HCT116 (cell line): Measurements from ENCODE around the gene SLC4A5. TPM values are rescaled to one million over a fixed set of nuclear protein-coding genes. Genes with fewer than 3 reads are reported as not detected.
A peak's percentile ranks its signal among the peaks of the same experiment; 100 is the strongest.

Experiments
- ATAC-seq: fragments of 200-7000 bp; cut with Tn5 transposase; 2 replicates; pipeline ENCODE4 v1.9.1; 2020; ENCODE audit warnings: mild to moderate bottlenecking, moderate library complexity
- BruUV-seq: library from RNA; stranded (reverse); fragments of 400-500 nt; replicated peaks from 2 replicates; lab custom pipeline; 2021; lab: Mats Ljungman, UMichigan
- CTCF ChIA-PET: fragments of 300-600 bp; sonication (Branson Sonifier 250); formaldehyde crosslinking; loops from one replicate; lab custom pipeline; 2021; ENCODE audit warnings: antibody characterized with exemption; lab: Charles Lee
- POLR2A ChIA-PET: fragments of 300-600, 350-600 bp; sonication (Branson Sonifier 250); formaldehyde crosslinking; loops from one replicate; lab custom pipeline; 2021; ENCODE audit warnings: antibody characterized with exemption; lab: Charles Lee
- RAD21 ChIA-PET, 2 experiments: fragments of 300-600 bp; sonication (Branson Sonifier 250); formaldehyde crosslinking; loops; one replicate each; lab custom pipeline; 2023; ENCODE audit warnings: low total read pairs in 2 of 2; ENCODE audit not compliant: uncharacterized antibody in 2 of 2, unreplicated experiment in 2 of 2, low non-redundant PET in 1 of 2; lab: Charles Lee
- DNase-seq: peaks from one replicate; pipeline ENCODE4 v3.0.0-alpha.2; 2010; ENCODE audit warnings: low read depth, low spot score
- H2AFZ ChIP-seq: fragments of 200-600 bp; shearing (Covaris generic), sonication (generic); 2 replicates; pipeline ENCODE4 v1.6.1; 2017; ENCODE audit warnings: low read depth, mixed run types, mixed read lengths, antibody characterized with exemption, low read length; ENCODE audit not compliant: poor library complexity, severe bottlenecking
- H3K27ac ChIP-seq: 2 replicates; pipeline ENCODE4 v1.5.1; 2012; ENCODE audit warnings: low read depth, low read length
- H3K27me3 ChIP-seq: fragments of 200-600 bp; sonication (generic); 2 replicates; pipeline ENCODE4 v1.6.1; 2016; ENCODE audit warnings: mixed run types, low read length, mixed read lengths; ENCODE audit not compliant: insufficient read depth
- H3K36me3 ChIP-seq, 2 experiments: fragments of 200-500 bp in 1 of 2; fragments of 200-600 bp in 1 of 2; sonication (Bioruptor generic) in 1 of 2; sonication (generic) in 1 of 2; 2 replicates each; pipeline versions ENCODE4 v1.5.1 to v1.6.1; 2014 to 2016; ENCODE audit warnings: low read length in 2 of 2, inconsistent platforms in 1 of 2, mixed read lengths in 1 of 2, mixed run types in 1 of 2; ENCODE audit not compliant: insufficient read depth in 2 of 2, control insufficient read depth in 1 of 2
- H3K4me1 ChIP-seq, 2 experiments: fragments of 200-600 bp in 1 of 2; sonication (generic) in 1 of 2; 2 replicates each; pipeline versions ENCODE4 v1.5.1 to v1.6.1; 2012 to 2017; ENCODE audit warnings: low read length in 2 of 2, inconsistent platforms in 1 of 2, mild to moderate bottlenecking in 1 of 2, mixed read lengths in 1 of 2, mixed run types in 1 of 2, moderate library complexity in 1 of 2; ENCODE audit not compliant: insufficient read depth in 2 of 2, control insufficient read depth in 1 of 2
- H3K4me2 ChIP-seq: fragments of 200-600 bp; sonication (generic); 2 replicates; pipeline ENCODE4 v1.6.1; 2017; ENCODE audit warnings: mixed run types, low read length, mixed read lengths
- H3K4me3 ChIP-seq, 2 experiments: fragments of 200-600 bp in 1 of 2; sonication (generic) in 1 of 2; replicated peaks in 1 of 2; 2 replicates each; pipeline ENCODE4 v1.5.1; 2011 to 2016; ENCODE audit warnings: low read length in 2 of 2, control low read depth in 1 of 2, low read depth in 1 of 2, mild to moderate bottlenecking in 1 of 2, mixed read lengths in 1 of 2, mixed run types in 1 of 2
- H3K79me2 ChIP-seq: fragments of 200-600 bp; sonication (generic); 2 replicates; pipeline ENCODE4 v1.6.1; 2017; ENCODE audit warnings: mild to moderate bottlenecking, mixed run types, low read length, moderate library complexity, mixed read lengths; ENCODE audit not compliant: insufficient read depth
- H3K9ac ChIP-seq: fragments of 200-600 bp; sonication (generic); 2 replicates; pipeline ENCODE4 v1.6.1; 2016; ENCODE audit warnings: low read length, mixed read lengths
- H3K9me2 ChIP-seq: fragments of 200-600 bp; sonication (generic), shearing (Covaris generic); 2 replicates; pipeline ENCODE4 v1.6.1; 2017; ENCODE audit warnings: mixed run types, mild to moderate bottlenecking, moderate library complexity; ENCODE audit not compliant: insufficient read depth
- H3K9me3 ChIP-seq, 2 experiments: fragments of 200-500 bp in 1 of 2; fragments of 200-600 bp in 1 of 2; sonication (Bioruptor generic) in 1 of 2; sonication (generic) in 1 of 2; 2 replicates each; pipeline ENCODE4 v1.6.1; 2014 to 2017; ENCODE audit warnings: low read length in 2 of 2, mixed read lengths in 2 of 2, inconsistent platforms in 1 of 2, low read depth in 1 of 2, mild to moderate bottlenecking in 1 of 2, mixed run types in 1 of 2, moderate library complexity in 1 of 2; ENCODE audit not compliant: control insufficient read depth in 1 of 2, insufficient read depth in 1 of 2
- H4K20me1 ChIP-seq: fragments of 200-600 bp; sonication (generic), shearing (Covaris generic); 2 replicates; pipeline ENCODE4 v1.6.1; 2017; ENCODE audit warnings: mixed run types, mild to moderate bottlenecking, moderate library complexity; ENCODE audit not compliant: insufficient read depth
- CBX3 ChIP-seq: IDR thresholded peaks from 2 replicates; pipeline ENCODE4 v1.6.1; 2012; ENCODE audit warnings: low read depth
- CTCF ChIP-seq, 3 experiments: fragments of 200-600 bp in 1 of 3; sonication (generic) in 1 of 3; IDR thresholded peaks in 2 of 3; conservative IDR thresholded peaks in 1 of 3; 2 replicates each; pipeline ENCODE4 v1.5.1; 2012 to 2017; ENCODE audit warnings: low read depth in 2 of 3, low read length in 2 of 3, antibody characterized with exemption in 1 of 3, borderline replicate concordance in 1 of 3, control low read depth in 1 of 3, mild to moderate bottlenecking in 1 of 3, mixed read lengths in 1 of 3, mixed run types in 1 of 3, moderate library complexity in 1 of 3; ENCODE audit not compliant: insufficient read depth in 1 of 3
- EGR1 ChIP-seq: IDR thresholded peaks from 2 replicates; pipeline ENCODE4 v1.6.1; 2012; ENCODE audit warnings: low read depth
- ELF1 ChIP-seq: IDR thresholded peaks from 2 replicates; pipeline ENCODE4 v1.6.1; 2012; ENCODE audit warnings: low read depth, borderline replicate concordance
- EZH2 ChIP-seq: fragments of 200-600 bp; sonication (generic); IDR thresholded peaks from 2 replicates; pipeline ENCODE4 v1.6.1; 2017; ENCODE audit warnings: antibody characterized with exemption, mixed run types
- JUND ChIP-seq: IDR thresholded peaks from 2 replicates; pipeline ENCODE4 v1.6.1; 2012
- POLR2A ChIP-seq: IDR thresholded peaks from 2 replicates; pipeline ENCODE4 v1.7.0; 2011; ENCODE audit warnings: borderline replicate concordance; ENCODE audit not compliant: insufficient read depth, insufficient read length; ENCODE audit errors: extremely low read depth
- POLR2AphosphoS5 ChIP-seq: IDR thresholded peaks from 2 replicates; pipeline ENCODE4 v1.6.1; 2011; ENCODE audit warnings: mild to moderate bottlenecking, low read depth, low read length, moderate library complexity
- RAD21 ChIP-seq: IDR thresholded peaks from 2 replicates; pipeline ENCODE4 v1.6.1; 2012; ENCODE audit warnings: low read depth, mild to moderate bottlenecking
- REST ChIP-seq: IDR thresholded peaks from 2 replicates; pipeline ENCODE4 v1.6.1; 2012; ENCODE audit warnings: low read depth
- SRF ChIP-seq: IDR thresholded peaks from 2 replicates; pipeline ENCODE4 v1.6.1; 2012; ENCODE audit warnings: low read depth
- TCF7L2 ChIP-seq: IDR thresholded peaks from 2 replicates; pipeline ENCODE4 v1.7.0; 2011; ENCODE audit warnings: borderline replicate concordance, inconsistent platforms; ENCODE audit not compliant: insufficient read depth, insufficient read length; ENCODE audit errors: extremely low read depth
- YY1 ChIP-seq: IDR thresholded peaks from 2 replicates; pipeline ENCODE4 v1.6.1; 2011; ENCODE audit warnings: low read length, low read depth, moderate library complexity, mild to moderate bottlenecking; ENCODE audit not compliant: insufficient replicate concordance; ENCODE audit errors: extremely low read depth
- ZNF274 ChIP-seq: fragments of 200-500 bp; sonication (Bioruptor generic); IDR thresholded peaks from 2 replicates; pipeline ENCODE4 v1.6.1; 2014; ENCODE audit warnings: mild to moderate bottlenecking, low read depth, low read length, inconsistent platforms
- intact Hi-C: fragments of 100-400 bp; cut with micrococcal nuclease; formaldehyde crosslinking; loops from 2 replicates; pipeline ENCODE4 v1.10.0; 2022
- total RNA-seq: library from RNA; stranded (reverse); gene quantifications from one replicate; pipeline ENCODE4 v1.2.1, GENCODE V29; 2021; ENCODE audit not compliant: unreplicated experiment
- TF ChIP-seq, protein P1 (sequence below): IDR thresholded peaks from 2 replicates; pipeline ENCODE4 v1.6.1; 2012
- TF ChIP-seq, protein P2 (sequence below): IDR thresholded peaks from 2 replicates; pipeline ENCODE4 v1.6.1; 2012

SLC4A5 gene
- total RNA-seq, 1 experiment from 2014 or later = 0.91 TPM

DNA sequence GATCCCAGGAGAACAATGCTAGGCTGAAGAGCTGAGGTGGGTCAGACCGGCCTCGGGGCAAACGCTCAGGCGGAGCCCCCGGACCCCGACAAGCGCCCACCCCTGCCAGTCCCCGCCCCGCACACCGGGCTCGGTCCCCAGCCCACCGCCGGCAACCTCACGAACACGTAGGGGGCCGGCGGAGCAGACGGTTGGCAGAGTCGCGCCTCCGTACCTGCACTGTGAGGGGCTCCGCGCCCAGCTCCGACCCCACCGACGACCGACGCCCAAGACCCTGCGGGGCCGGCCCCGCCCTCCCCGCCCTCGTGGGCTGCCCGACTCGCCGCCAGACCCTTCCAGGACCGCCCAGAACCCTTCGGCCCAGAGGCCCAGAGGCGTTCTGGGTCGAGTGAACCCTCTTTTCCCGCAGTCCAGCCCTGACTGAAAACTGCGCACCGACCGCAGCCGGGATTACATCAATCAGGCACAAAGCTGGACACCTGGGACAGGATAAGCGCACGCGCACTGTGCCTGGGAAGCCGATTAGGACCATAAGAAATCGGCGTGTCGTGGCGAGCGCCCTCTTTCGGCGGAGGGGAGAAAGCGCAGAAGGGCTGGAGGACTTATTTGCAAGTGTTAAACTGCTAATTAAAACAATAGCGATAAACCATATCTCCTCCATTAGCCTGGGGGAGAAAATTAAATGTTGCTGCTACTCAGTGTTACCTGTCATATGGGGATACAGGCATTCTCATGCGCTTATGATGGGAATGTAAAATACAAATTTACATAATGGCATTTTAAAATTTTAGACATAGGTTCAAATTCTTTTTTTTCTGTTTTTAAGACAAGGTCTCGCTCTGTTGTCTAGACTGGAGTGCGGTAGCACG, 48.6 kb upstream of the SLC4A5 start (continued):
- peak; percentile 81 to 99 (median 96) for TF ChIP-seq CTCF (IDR thresholded peaks at IDR 0.05 in 2 of 3, conservative IDR thresholded peaks at IDR 0.05 in 1 of 3; ENCODE audit: borderline replicate concordance in 1 of 3, insufficient read depth in 1 of 3, low read depth in 2 of 3, low read length in 2 of 3)
- TF ChIP-seq JUND = no peak
- TF ChIP-seq TCF7L2 = no peak
- TF ChIP-seq EZH2 = no peak
- 0 out of 2 replicates have a peak, but pooled peaks have one; percentile 16 for TF ChIP-seq SRF

- peaks cover 5 to 17% of the 10 kb centered on the region in 2 experiments; a peak in 3 of 4 replicates for H3K4me1 ChIP-seq
- peaks cover 50% of the 10 kb centered on the region for H3K79me2 ChIP-seq
Observed at GRCh38 chr2:74391209-74391579, 48.0 kb upstream of the SLC4A5 start.

More at GRCh38 chr2:74391209-74391579, 48.0 kb upstream of the SLC4A5 start:
- Histone ChIP-seq H3K4me2 (peak overlapping the region; percentile 94), H3K27me3 (no peaks in the 10 kb centered on the region), H2AFZ (peak overlapping the region; percentile 38), H3K27ac (peak overlapping the region; percentile 69; the same call in 1 of the 2 replicates), H3K4me3 (peak overlapping the region; percentile 93 to 95), H4K20me1 (no peaks in the 10 kb centered on the region), H3K9me2 (no peaks in the 10 kb centered on the region), H3K9ac (peak overlapping the region; percentile 81), H3K36me3 (no peaks in the 10 kb centered on the region), H3K9me3 (no peaks in the 10 kb centered on the region)
- intact Hi-C loops = loop anchor here (5.0 kb wide), 1 partner anchor 124 kb away; no protein-coding TSS in a partner anchor
- ChIA-PET CTCF (interaction anchor here (0.8 to 3.1 kb wide), 12 partner anchors 8 to 711 kb away, joined by 3 to 18 read pairs (median 4); no protein-coding TSS in a partner anchor), POLR2A (interaction anchor here (0.7 to 1.8 kb wide), 3 partner anchors 10 to 63 kb away, joined by 3 to 6 read pairs (median 5); partner anchors contain the start of gene INO80B), RAD21 (interaction anchor here in 1 of 2 experiments (0.7 kb wide), 1 partner anchor 127 kb away, joined by 4 read pairs; no protein-coding TSS in a partner anchor)
- no peak for DNase-seq
- TF ChIP-seq ELF1 (no peak), ZNF274 (no peak), TCF7L2 (no peak), JUND (no peak), SRF (no peak), YY1 (no peak), POLR2AphosphoS5 (no peak), EGR1 (no peak), POLR2A (no peak), RAD21 (no peak), REST (no peak), CBX3 (no peak)
- TF ChIP-seq, protein P1, sequence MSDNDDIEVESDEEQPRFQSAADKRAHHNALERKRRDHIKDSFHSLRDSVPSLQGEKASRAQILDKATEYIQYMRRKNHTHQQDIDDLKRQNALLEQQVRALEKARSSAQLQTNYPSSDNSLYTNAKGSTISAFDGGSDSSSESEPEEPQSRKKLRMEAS = no peak
- TF ChIP-seq, protein P2, sequence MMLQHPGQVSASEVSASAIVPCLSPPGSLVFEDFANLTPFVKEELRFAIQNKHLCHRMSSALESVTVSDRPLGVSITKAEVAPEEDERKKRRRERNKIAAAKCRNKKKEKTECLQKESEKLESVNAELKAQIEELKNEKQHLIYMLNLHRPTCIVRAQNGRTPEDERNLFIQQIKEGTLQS = no peak
- no TSS peak for BruUV-seq
- no peak; the same call in none of the 2 replicates for ATAC-seq
